NOMO-1 treated with dmso at 0.1 percent for 144 hours (cell line): ENCODE results near the gene FTL.
"Not testable (repeated sequence)": the region's sequence is repeated elsewhere in the genome, so short reads cannot be mapped to it uniquely, and the experiment has no call there.

Experiments used
- DNase-seq: peaks from one replicate; lab custom pipeline; 2025; ENCODE audit not compliant: unreplicated experiment; lab: John Stamatoyannopoulos, UW

FTL gene

GRCh38 chr19:48965040-48965805 lies at the start of gene FTL:
Gene FTL (plus strand): TSS chr19:48965309. CDS start chr19:48965508, 199 bp downstream.
- DNase-seq: peak; percentile 98

GRCh38 chr19:48915757-48916156 lies 49.4 kb upstream of the FTL start:
- DNase-seq: no peak

- DNase-seq: no peak
These were observed 47.0 kb upstream of the FTL start for GRCh38 chr19:48918071-48918470.

GRCh38 chr19:48918801-48919247 lies 46.3 kb upstream of the FTL start:
- DNase-seq: no peak

- not testable (repeated sequence) for DNase-seq
These were observed 45.8 kb upstream of the FTL start for GRCh38 chr19:48919271-48919670.

GRCh38 chr19:48920949-48921348 lies 44.2 kb upstream of the FTL start:
- no peak for DNase-seq

- no peak for DNase-seq
These were observed 43.2 kb upstream of the FTL start for GRCh38 chr19:48921721-48922500.

GRCh38 chr19:48922548-48923490 lies 42.3 kb upstream of the FTL start:
- DNase-seq: no peak

- DNase-seq: no peak
These were observed 39.8 kb upstream of the FTL start for GRCh38 chr19:48925240-48925843.

- DNase-seq: not testable (repeated sequence)
These were observed 39.2 kb upstream of the FTL start for GRCh38 chr19:48925890-48926289.

GRCh38 chr19:48926909-48927308 lies 38.2 kb upstream of the FTL start:
- DNase-seq: no peak

- DNase-seq: not testable (repeated sequence)
These were observed 37.4 kb upstream of the FTL start for GRCh38 chr19:48927692-48928091.

- DNase-seq: no peak
These were observed 36.7 kb upstream of the FTL start for GRCh38 chr19:48928164-48929025.

- DNase-seq: peak; percentile 72
These were observed 31.7 kb upstream of the FTL start, which contains the start of gene DHDH for GRCh38 chr19:48933382-48933932. Gene DHDH (plus strand): TSS chr19:48933699. CDS start chr19:48933722, 23 bp downstream.

- no peak for DNase-seq
These were observed 30.3 kb upstream of the FTL start for GRCh38 chr19:48934837-48935236.

GRCh38 chr19:48935864-48936263 lies 29.2 kb upstream of the FTL start:
- no peak for DNase-seq

- DNase-seq: no peak
These were observed 26.9 kb upstream of the FTL start for GRCh38 chr19:48938256-48938655.

GRCh38 chr19:48940902-48941301 lies 24.2 kb upstream of the FTL start:
- DNase-seq: no peak

- no peak for DNase-seq
These were observed 22.0 kb upstream of the FTL start for GRCh38 chr19:48943081-48943480.
